CD4-positive, alpha-beta T cell treated with Interleukin-6 at 100 ng/mL for 8 hours (primary cell): Measurements from ENCODE around the gene CUEDC1.

ENCODE experiments used
- DNase-seq: peaks from one replicate; pipeline ENCODE4 v3.0.0-alpha.2; 2020; ENCODE audit warnings: mixed read lengths, low spot score

Gene CUEDC1

DNA sequence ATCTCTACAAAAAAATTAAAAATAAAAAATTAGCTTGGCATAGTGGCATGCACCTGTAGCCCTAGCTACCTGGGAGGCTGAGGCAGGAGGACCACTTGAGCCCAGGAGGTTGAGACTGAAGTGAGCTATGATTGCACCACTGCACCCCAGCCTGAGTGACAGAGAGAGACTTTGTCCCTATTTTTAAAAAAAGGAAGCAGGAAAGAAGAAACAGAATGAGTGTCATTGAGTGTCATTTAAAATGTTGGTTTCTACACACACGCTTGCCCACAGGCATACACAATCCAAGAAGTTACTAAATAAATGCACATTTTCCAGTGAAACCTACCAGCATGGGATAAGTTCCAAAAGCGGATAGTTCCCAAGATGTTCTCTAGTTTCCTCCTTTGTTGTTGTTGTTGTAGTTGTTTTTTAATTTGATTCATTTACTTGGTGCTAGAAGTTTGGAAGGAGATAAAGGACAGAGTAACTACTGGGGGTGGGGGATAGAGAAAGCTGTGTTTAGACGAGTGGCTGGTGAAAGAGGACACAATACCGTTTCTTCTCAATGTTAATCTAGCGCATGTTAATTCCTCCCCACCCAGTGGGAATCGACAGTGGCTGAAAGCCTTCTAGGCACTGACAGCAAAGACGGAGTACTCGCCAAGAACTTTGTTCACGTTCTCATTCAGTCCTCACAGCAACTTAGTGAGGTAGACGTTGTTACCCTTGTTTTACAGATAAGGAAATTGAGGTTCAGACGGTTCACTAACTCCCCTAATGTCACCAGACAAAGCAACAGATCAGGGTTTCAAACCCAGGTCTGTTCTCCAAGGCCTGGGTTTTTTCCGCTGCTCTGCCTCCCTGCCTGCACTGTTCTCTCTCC lies 122.7 kb downstream of the CUEDC1 start:
- no peak for DNase-seq

DNA sequence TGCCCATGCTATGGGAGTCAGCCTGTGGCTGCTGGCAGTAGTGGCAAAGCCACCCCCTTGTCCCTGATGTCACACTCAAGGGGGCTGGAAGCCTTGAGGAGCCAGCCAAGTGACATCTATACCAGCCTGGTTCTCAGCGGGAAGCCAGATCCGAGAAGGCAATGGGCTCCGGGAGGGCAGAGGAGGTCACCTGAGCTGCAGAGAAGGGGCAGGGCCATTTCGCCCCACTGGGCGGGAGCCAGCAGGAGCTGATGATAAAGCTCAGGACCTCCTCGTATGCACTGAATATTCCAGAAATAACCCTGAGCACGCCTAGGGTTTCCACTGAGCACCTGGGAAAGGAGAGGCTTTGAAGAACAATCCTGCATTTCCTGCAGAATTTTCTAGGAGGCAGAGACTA lies 124.3 kb downstream of the CUEDC1 start:
- no peak for DNase-seq

- DNase-seq: no peak
Measured at GRCh38 chr17:57823469-57824401, 131.5 kb downstream of the CUEDC1 start.

GRCh38 chr17:57819867-57820266 lies 135.3 kb downstream of the CUEDC1 start:
- DNase-seq: no peak

GRCh38 chr17:57819285-57819684 lies 135.9 kb downstream of the CUEDC1 start:
- DNase-seq: no peak

- DNase-seq: no peak
Measured at GRCh38 chr17:57818066-57818465, 137.1 kb downstream of the CUEDC1 start.

DNA sequence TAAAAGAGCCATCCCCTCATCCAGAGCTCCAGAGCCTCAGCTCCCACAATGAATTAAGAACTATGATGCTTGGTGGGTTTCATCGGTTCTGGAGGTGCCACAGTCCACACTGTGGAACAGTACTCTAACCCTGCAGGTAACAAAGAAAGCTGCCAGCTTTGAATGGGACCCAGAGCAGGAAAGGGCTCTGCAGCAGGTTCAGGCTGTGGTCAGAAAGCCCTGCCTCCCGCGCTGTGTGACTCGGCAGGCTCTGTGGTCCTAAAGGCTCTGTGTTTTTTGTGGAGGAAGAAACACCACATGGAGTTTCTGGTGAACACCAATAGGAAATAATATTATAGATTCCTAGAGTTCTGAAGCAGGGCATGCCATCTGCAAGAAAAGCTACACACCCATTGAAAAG lies 137.9 kb downstream of the CUEDC1 start:
- DNase-seq: no peak

DNA sequence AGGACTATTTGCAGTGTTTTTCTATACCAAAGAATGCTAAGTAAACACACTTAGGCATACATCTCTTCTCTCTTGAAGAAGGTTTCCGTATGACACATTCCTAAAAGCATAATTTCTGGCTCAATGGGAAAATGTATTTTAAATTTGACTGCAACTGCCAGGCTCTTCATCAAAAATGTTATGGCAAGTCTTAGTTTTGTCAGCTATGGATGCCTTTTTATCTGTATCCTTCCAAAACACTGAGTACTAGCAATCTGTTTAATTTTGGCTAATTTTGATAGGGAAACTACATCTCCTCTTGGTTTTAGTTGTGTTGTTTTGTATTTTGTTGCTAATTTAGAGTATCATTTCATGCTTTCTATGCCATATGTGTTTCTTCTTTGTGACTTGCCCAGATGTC lies 140.8 kb downstream of the CUEDC1 start:
- no peak for DNase-seq

GRCh38 chr17:57811638-57812280 lies 143.5 kb downstream of the CUEDC1 start:
- no peak for DNase-seq
